ENCODE results near the gene CTNNBIP1.

CTNNBIP1 gene

GRCh38 chr1:9916452-9916851 is 6.4 kb upstream of the CTNNBIP1 start:
- Histone ChIP-seq H3K9me3 (ENCODE audit: severe bottlenecking) (no peaks in the 10 kb centered on the region), H3K4me3 (ENCODE audit: low read depth, low read length) (no peak overlapping the region)
- no peak for DNase-seq

GRCh38 chr1:9914610-9914937 is 4.5 kb upstream of the CTNNBIP1 start:
- H3K9me3 ChIP-seq (ENCODE audit: severe bottlenecking) = no peaks in the 10 kb centered on the region

More at GRCh38 chr1:9916452-9916851, 6.4 kb upstream of the CTNNBIP1 start:
- Histone ChIP-seq H3K27me3 (ENCODE audit: insufficient read depth, low read depth, severe bottlenecking) (no peaks in the 10 kb centered on the region), H3K36me3 (no peaks in the 10 kb centered on the region), H3K27ac (no peak overlapping the region)
- TF ChIP-seq CTCF (IDR thresholded peaks at IDR 0.05; ENCODE audit: low read depth, low read length) = no peak

GRCh38 chr1:9912264-9912936 is 2.3 kb upstream of the CTNNBIP1 start:
- Histone ChIP-seq H3K4me3 (ENCODE audit: low read depth, low read length) (no peak overlapping the region), H3K27me3 (ENCODE audit: insufficient read depth, low read depth, severe bottlenecking) (no peaks in the 10 kb centered on the region), H3K27ac (no peak overlapping the region), H3K9me3 (ENCODE audit: severe bottlenecking) (no peaks in the 10 kb centered on the region), H3K36me3 (no peaks in the 10 kb centered on the region)
- TF ChIP-seq CTCF (IDR thresholded peaks at IDR 0.05; ENCODE audit: low read depth, low read length) = no peak
- DNase-seq = no peak

More at GRCh38 chr1:9914610-9914937, 4.5 kb upstream of the CTNNBIP1 start:
- Histone ChIP-seq H3K4me3 (ENCODE audit: low read depth, low read length) (no peak overlapping the region), H3K27me3 (ENCODE audit: insufficient read depth, low read depth, severe bottlenecking) (no peaks in the 10 kb centered on the region), H3K36me3 (no peaks in the 10 kb centered on the region), H3K27ac (no peak overlapping the region)
- no peak for DNase-seq
- TF ChIP-seq CTCF (IDR thresholded peaks at IDR 0.05; ENCODE audit: low read depth, low read length) = no peak

- Histone ChIP-seq H3K36me3 (no peaks in the 10 kb centered on the region), H3K27me3 (ENCODE audit: insufficient read depth, low read depth, severe bottlenecking) (no peaks in the 10 kb centered on the region), H3K9me3 (ENCODE audit: severe bottlenecking) (no peaks in the 10 kb centered on the region), H3K4me3 (ENCODE audit: low read depth, low read length) (peak overlapping the region; percentile 65), H3K27ac (peak overlapping the region; percentile 84)
- TF ChIP-seq CTCF (IDR thresholded peaks at IDR 0.05; ENCODE audit: low read depth, low read length) = no peak
- peak; percentile 100 for DNase-seq
Observed at GRCh38 chr1:9910423-9911178, 532 bp upstream of the CTNNBIP1 start.

- TF ChIP-seq CTCF (IDR thresholded peaks at IDR 0.05; ENCODE audit: low read depth, low read length) = no peak
- Histone ChIP-seq H3K4me3 (ENCODE audit: low read depth, low read length) (peak overlapping the region; percentile 62), H3K36me3 (no peaks in the 10 kb centered on the region), H3K9me3 (ENCODE audit: severe bottlenecking) (no peaks in the 10 kb centered on the region), H3K27ac (peak overlapping the region; percentile 75), H3K27me3 (ENCODE audit: insufficient read depth, low read depth, severe bottlenecking) (no peaks in the 10 kb centered on the region)
- DNase-seq = no peak
Observed at GRCh38 chr1:9909234-9910046, 629 bp downstream of the CTNNBIP1 start.

Measured in WERI-Rb-1 (cell line).